Measurements from ENCODE around the gene KCNAB2. TPM values are rescaled to one million over a fixed set of nuclear protein-coding genes. Genes with fewer than 3 reads are reported as not detected.
A peak's percentile ranks its signal among the peaks of the same experiment; 100 is the strongest.

The KCNAB2 gene
- 10 to 100 TPM in 1 of 2 donors, 1 to 10 TPM in 1; 7.5 to 46.0 TPM for total RNA-seq
- 10 to 100 TPM; 36.2 to 48.3 TPM for polyA plus RNA-seq (ENCODE audit: insufficient read length in 2 of 2)
- long read RNA-seq, donor 1, full-length matches to known transcripts: 8 of 8 reads
- long read RNA-seq, donor 1, partial matches to known transcripts: 0 of 8 reads
- long read RNA-seq, donor 1, other reads (novel, unspliced or antisense): 0 of 8 reads
- long read RNA-seq, donor 2, full-length matches to known transcripts: 1 of 1 reads
- long read RNA-seq, donor 2, partial matches to known transcripts: 0 of 1 reads
- long read RNA-seq, donor 2, other reads (novel, unspliced or antisense): 0 of 1 reads
- long read RNA-seq, donor 3, full-length matches to known transcripts: 5 of 5 reads
- long read RNA-seq, donor 3, partial matches to known transcripts: 0 of 5 reads
- long read RNA-seq, donor 3, other reads (novel, unspliced or antisense): 0 of 5 reads
- long read RNA-seq, donor 4: 0 reads

- Histone ChIP-seq H3K4me1 (ENCODE audit: control insufficient read depth, insufficient read depth, low read length) (peaks cover 13% of the 10 kb centered on the region), H3K4me3 (ENCODE audit: low read depth, low read length) (no peak within 1 kb of the TSS), H3K27me3 (ENCODE audit: control insufficient read depth, insufficient read depth, low read length) (no peaks in the 10 kb centered on the region), H3K36me3 (ENCODE audit: control insufficient read depth, insufficient read depth, low read length) (peaks cover 28% of the 10 kb centered on the region), H3K27ac (ENCODE audit: low read depth, low read length) (no peak within 1 kb of the TSS), H3K9me3 (ENCODE audit: control insufficient read depth, insufficient read depth, low read length) (no peaks in the 10 kb centered on the region)
- WGBS (ENCODE audit: insufficient coverage): 69% methylated on average over 14 of the region's 15 CpGs
- no peak for DNase-seq (ENCODE audit: low read depth in 4 of 6, low spot score in 6 of 6)
Observed at GRCh38 chr1:6045561-6045960, at the start of gene KCNAB2. TSS of gene KCNAB2 (plus strand) at chr1:6045888. CDS start at chr1:6051537, 5,649 bp downstream.

- Histone ChIP-seq H3K36me3 (ENCODE audit: control insufficient read depth, insufficient read depth, low read length) (peaks cover 27% of the 10 kb centered on the region), H3K4me3 (ENCODE audit: low read depth, low read length) (no peak overlapping the region), H3K27ac (ENCODE audit: low read depth, low read length) (no peak overlapping the region), H3K27me3 (ENCODE audit: control insufficient read depth, insufficient read depth, low read length) (peaks cover 3% of the 10 kb centered on the region), H3K9me3 (ENCODE audit: control insufficient read depth, insufficient read depth, low read length) (no peaks in the 10 kb centered on the region), H3K4me1 (ENCODE audit: control insufficient read depth, insufficient read depth, low read length) (peaks cover 27% of the 10 kb centered on the region)
- WGBS (ENCODE audit: insufficient coverage): 85% methylated on average over 15 of the region's 16 CpGs
- no peak for DNase-seq (ENCODE audit: low read depth in 4 of 6, low spot score in 6 of 6)
Observed at GRCh38 chr1:5996641-5997270, 48.9 kb upstream of the KCNAB2 start.

GRCh38 chr1:5997316-5997715, 48.4 kb upstream of the KCNAB2 start:
- DNase-seq (ENCODE audit: low read depth in 4 of 6, low spot score in 6 of 6): no peak
- 72% methylated on average over 3 of the region's 5 CpGs for WGBS (ENCODE audit: insufficient coverage)
- H3K4me1 ChIP-seq (ENCODE audit: control insufficient read depth, insufficient read depth, low read length): peaks cover 33% of the 10 kb centered on the region

GRCh38 chr1:5998051-5998905, 47.4 kb upstream of the KCNAB2 start:
- peaks cover 38% of the 10 kb centered on the region for H3K36me3 ChIP-seq (ENCODE audit: control insufficient read depth, insufficient read depth, low read length)
- no peak for DNase-seq (ENCODE audit: low read depth in 4 of 6, low spot score in 6 of 6)
- peaks cover 3% of the 10 kb centered on the region for H3K27me3 ChIP-seq (ENCODE audit: control insufficient read depth, insufficient read depth, low read length)
- peaks cover 37% of the 10 kb centered on the region for H3K4me1 ChIP-seq (ENCODE audit: control insufficient read depth, insufficient read depth, low read length)
- no peaks in the 10 kb centered on the region for H3K9me3 ChIP-seq (ENCODE audit: control insufficient read depth, insufficient read depth, low read length)
- 97% methylated on average over 12 of the region's 12 CpGs for WGBS (ENCODE audit: insufficient coverage)
- no peak overlapping the region for H3K4me3 ChIP-seq (ENCODE audit: low read depth, low read length)
- no peak overlapping the region for H3K27ac ChIP-seq (ENCODE audit: low read depth, low read length)

More at GRCh38 chr1:5997316-5997715, 48.4 kb upstream of the KCNAB2 start:
- peaks cover 3% of the 10 kb centered on the region for H3K27me3 ChIP-seq (ENCODE audit: control insufficient read depth, insufficient read depth, low read length)
- no peaks in the 10 kb centered on the region for H3K9me3 ChIP-seq (ENCODE audit: control insufficient read depth, insufficient read depth, low read length)
- H3K4me3 ChIP-seq (ENCODE audit: low read depth, low read length): no peak overlapping the region
- peaks cover 32% of the 10 kb centered on the region for H3K36me3 ChIP-seq (ENCODE audit: control insufficient read depth, insufficient read depth, low read length)
- H3K27ac ChIP-seq (ENCODE audit: low read depth, low read length): no peak overlapping the region

GRCh38 chr1:5998906-5999301, 46.8 kb upstream of the KCNAB2 start:
- no peak for DNase-seq (ENCODE audit: low read depth in 4 of 6, low spot score in 6 of 6)
- 88% methylated on average over 19 of the region's 19 CpGs for WGBS (ENCODE audit: insufficient coverage)
- Histone ChIP-seq H3K36me3 (ENCODE audit: control insufficient read depth, insufficient read depth, low read length) (peaks cover 38% of the 10 kb centered on the region), H3K4me1 (ENCODE audit: control insufficient read depth, insufficient read depth, low read length) (peaks cover 37% of the 10 kb centered on the region), H3K27me3 (ENCODE audit: control insufficient read depth, insufficient read depth, low read length) (no peaks in the 10 kb centered on the region), H3K9me3 (ENCODE audit: control insufficient read depth, insufficient read depth, low read length) (no peaks in the 10 kb centered on the region), H3K4me3 (ENCODE audit: low read depth, low read length) (no peak overlapping the region), H3K27ac (ENCODE audit: low read depth, low read length) (no peak overlapping the region)

- H3K27me3 ChIP-seq (ENCODE audit: control insufficient read depth, insufficient read depth, low read length): no peaks in the 10 kb centered on the region
- peaks cover 33% of the 10 kb centered on the region for H3K4me1 ChIP-seq (ENCODE audit: control insufficient read depth, insufficient read depth, low read length)
- H3K9me3 ChIP-seq (ENCODE audit: control insufficient read depth, insufficient read depth, low read length): no peaks in the 10 kb centered on the region
- 90% methylated on average over 24 of the region's 28 CpGs for WGBS (ENCODE audit: insufficient coverage)
- H3K4me3 ChIP-seq (ENCODE audit: low read depth, low read length): no peak overlapping the region
- DNase-seq (ENCODE audit: low read depth in 4 of 6, low spot score in 6 of 6): no peak
- no peak overlapping the region for H3K27ac ChIP-seq (ENCODE audit: low read depth, low read length)
- H3K36me3 ChIP-seq (ENCODE audit: control insufficient read depth, insufficient read depth, low read length): peaks cover 38% of the 10 kb centered on the region
Observed at GRCh38 chr1:5999711-6000443, 45.8 kb upstream of the KCNAB2 start.

- no peaks in the 10 kb centered on the region for H3K27me3 ChIP-seq (ENCODE audit: control insufficient read depth, insufficient read depth, low read length)
- peaks cover 35% of the 10 kb centered on the region for H3K36me3 ChIP-seq (ENCODE audit: control insufficient read depth, insufficient read depth, low read length)
- H3K4me1 ChIP-seq (ENCODE audit: control insufficient read depth, insufficient read depth, low read length): peaks cover 33% of the 10 kb centered on the region
- H3K27ac ChIP-seq (ENCODE audit: low read depth, low read length): no peak overlapping the region
- H3K9me3 ChIP-seq (ENCODE audit: control insufficient read depth, insufficient read depth, low read length): no peaks in the 10 kb centered on the region
- no peak for DNase-seq (ENCODE audit: low read depth in 4 of 6, low spot score in 6 of 6)
- no peak overlapping the region for H3K4me3 ChIP-seq (ENCODE audit: low read depth, low read length)
- 79% methylated on average over 11 of the region's 17 CpGs for WGBS (ENCODE audit: insufficient coverage)
Observed at GRCh38 chr1:6000444-6001288, 45.0 kb upstream of the KCNAB2 start.

GRCh38 chr1:6001992-6002576, 43.6 kb upstream of the KCNAB2 start:
- Histone ChIP-seq H3K27me3 (ENCODE audit: control insufficient read depth, insufficient read depth, low read length) (no peaks in the 10 kb centered on the region), H3K27ac (ENCODE audit: low read depth, low read length) (no peak overlapping the region), H3K4me1 (ENCODE audit: control insufficient read depth, insufficient read depth, low read length) (peaks cover 37% of the 10 kb centered on the region), H3K36me3 (ENCODE audit: control insufficient read depth, insufficient read depth, low read length) (peaks cover 23% of the 10 kb centered on the region), H3K4me3 (ENCODE audit: low read depth, low read length) (no peak overlapping the region), H3K9me3 (ENCODE audit: control insufficient read depth, insufficient read depth, low read length) (no peaks in the 10 kb centered on the region)
- 49% methylated on average over 13 of the region's 13 CpGs for WGBS (ENCODE audit: insufficient coverage)
- DNase-seq (ENCODE audit: low read depth in 4 of 6, low spot score in 6 of 6): peak in 1 of 6 donors; percentile 24
